Sigmoid colon (tissue), 4 donors: ENCODE measurements around the gene SSBP3.

Source experiments
- CTCF ChIP-seq, 4 experiments: fragments of 450-650 bp in 3 of 4; fragments of 200-600 bp in 1 of 4; IDR thresholded peaks; one replicate each; pipeline ENCODE4 v1.5.1; 2016 to 2019; ENCODE audit warnings: antibody characterized with exemption in 4 of 4, mild to moderate bottlenecking in 3 of 4, moderate library complexity in 2 of 4
- EP300 ChIP-seq, 4 donors: sonication (generic); formaldehyde crosslinking; IDR thresholded peaks; one replicate each; pipeline ENCODE4 v1.6.1; 2017; ENCODE audit warnings: antibody characterized with exemption in 4 of 4
- POLR2A ChIP-seq, 2 donors: fragments of 450-650 bp; IDR thresholded peaks; one replicate each; pipeline ENCODE4 v1.6.1; 2016; ENCODE audit warnings: antibody characterized with exemption in 2 of 2, mild to moderate bottlenecking in 2 of 2, moderate library complexity in 2 of 2

- no peak for TF ChIP-seq POLR2A (IDR thresholded peaks at IDR 0.05)
- TF ChIP-seq EP300 (IDR thresholded peaks at IDR 0.05) = no peak
- TF ChIP-seq CTCF (IDR thresholded peaks at IDR 0.05) = no peak
These were observed 10.2 kb upstream of the SSBP3 start for GRCh38 chr1:54416435-54416834.
